Activated CD4-positive, CD25-positive, alpha-beta regulatory T cell treated with anti-CD3 and anti-CD28 coated beads, Interleukin-2, amount 50 U/mL, for 24 hours (primary cell): ENCODE data around the gene MYO3A.

Experiments used
- ATAC-seq, 2 donors: fragments of 150-1000 bp; cut with Tn5 transposase; one replicate each; pipeline ENCODE4 v1.10.0; 2021; ENCODE audit warnings: mild to moderate bottlenecking in 1 of 2, moderate library complexity in 1 of 2

Gene MYO3A

GRCh38 chr10:25933653-25934608 lies at the start of gene MYO3A:
Gene MYO3A (plus strand): TSS chr10:25934229. CDS start chr10:25952111, 17,882 bp downstream.
- ATAC-seq: peak in 1 of 2 donors; percentile 17

- ATAC-seq: no peak
Measured at GRCh38 chr10:25888627-25889026, 45.4 kb upstream of the MYO3A start.

GRCh38 chr10:25890995-25891394 lies 43.0 kb upstream of the MYO3A start:
- no peak for ATAC-seq

- no peak for ATAC-seq
Measured at GRCh38 chr10:25895856-25896255, 38.2 kb upstream of the MYO3A start.

- ATAC-seq: no peak
Measured at GRCh38 chr10:25896421-25896820, 37.6 kb upstream of the MYO3A start.

GRCh38 chr10:25899304-25899703 lies 34.7 kb upstream of the MYO3A start:
- no peak for ATAC-seq

- no peak for ATAC-seq
Measured at GRCh38 chr10:25901199-25901598, 32.8 kb upstream of the MYO3A start.

GRCh38 chr10:25902002-25902401 lies 32.0 kb upstream of the MYO3A start:
- no peak for ATAC-seq

- ATAC-seq: no peak
Measured at GRCh38 chr10:25907261-25907660, 26.8 kb upstream of the MYO3A start.

- ATAC-seq: no peak
Measured at GRCh38 chr10:25912866-25913265, 21.2 kb upstream of the MYO3A start.

- ATAC-seq: no peak
Measured at GRCh38 chr10:25914776-25915175, 19.3 kb upstream of the MYO3A start.

GRCh38 chr10:25934621-25935139 lies 651 bp downstream of the MYO3A start:
- ATAC-seq: no peak

GRCh38 chr10:25938405-25938804 lies 4.4 kb downstream of the MYO3A start:
- ATAC-seq: no peak

GRCh38 chr10:25944771-25945170 lies 10.7 kb downstream of the MYO3A start:
- ATAC-seq: no peak

GRCh38 chr10:25952857-25953256 lies 18.8 kb downstream of the MYO3A start:
- ATAC-seq: no peak

- ATAC-seq: no peak
Measured at GRCh38 chr10:25954851-25955250, 20.8 kb downstream of the MYO3A start.

- ATAC-seq: no peak
Measured at GRCh38 chr10:25959540-25960232, 25.7 kb downstream of the MYO3A start.

GRCh38 chr10:25965584-25965983 lies 31.6 kb downstream of the MYO3A start:
- ATAC-seq: no peak

GRCh38 chr10:25966844-25967243 lies 32.8 kb downstream of the MYO3A start:
- no peak for ATAC-seq

- ATAC-seq: no peak
Measured at GRCh38 chr10:25972631-25973030, 38.6 kb downstream of the MYO3A start.

- no peak for ATAC-seq
Measured at GRCh38 chr10:25974897-25975459, 40.9 kb downstream of the MYO3A start.

GRCh38 chr10:25978771-25979170 lies 44.7 kb downstream of the MYO3A start:
- ATAC-seq: no peak

- no peak for ATAC-seq
Measured at GRCh38 chr10:25982107-25982506, 48.1 kb downstream of the MYO3A start.
